Fibroblast of skin of right quadriceps (primary cell): ENCODE measurements around the gene RREB1.

Experiments
- DNase-seq: peaks from one replicate; pipeline ENCODE4 v3.0.0-alpha.2; 2013

The RREB1 gene

DNA sequence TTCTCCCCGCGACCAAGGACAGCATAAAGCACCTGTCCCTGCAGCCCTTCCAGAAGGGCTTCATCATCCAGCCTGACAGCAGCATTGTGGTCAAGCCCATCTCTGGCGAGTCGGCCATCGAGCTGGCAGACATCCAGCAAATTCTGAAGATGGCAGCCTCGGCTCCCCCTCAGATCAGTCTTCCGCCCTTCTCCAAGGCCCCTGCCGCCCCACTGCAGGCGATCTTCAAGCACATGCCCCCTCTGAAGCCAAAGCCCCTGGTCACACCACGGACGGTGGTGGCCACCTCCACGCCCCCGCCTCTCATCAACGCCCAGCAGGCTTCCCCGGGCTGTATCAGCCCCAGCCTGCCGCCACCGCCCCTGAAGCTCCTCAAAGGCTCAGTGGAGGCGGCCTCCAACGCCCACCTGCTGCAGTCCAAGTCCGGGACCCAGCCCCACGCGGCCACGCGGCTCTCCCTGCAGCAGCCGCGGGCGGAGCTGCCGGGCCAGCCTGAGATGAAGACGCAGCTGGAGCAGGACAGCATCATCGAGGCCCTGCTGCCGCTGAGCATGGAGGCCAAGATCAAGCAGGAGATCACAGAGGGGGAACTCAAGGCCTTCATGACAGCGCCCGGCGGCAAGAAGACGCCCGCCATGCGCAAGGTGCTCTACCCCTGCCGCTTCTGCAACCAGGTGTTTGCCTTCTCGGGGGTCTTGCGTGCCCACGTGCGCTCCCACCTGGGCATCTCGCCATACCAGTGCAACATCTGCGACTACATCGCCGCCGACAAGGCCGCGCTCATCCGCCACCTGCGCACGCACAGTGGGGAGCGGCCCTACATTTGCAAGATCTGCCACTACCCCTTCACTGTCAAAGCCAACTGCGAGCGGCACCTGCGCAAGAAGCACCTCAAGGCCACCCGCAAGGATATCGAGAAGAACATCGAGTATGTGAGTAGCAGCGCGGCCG is 121.9 kb downstream of the RREB1 start:
- no peak for DNase-seq

GRCh38 chr6:7230327-7230691 is 122.5 kb downstream of the RREB1 start:
- no peak for DNase-seq

- DNase-seq = no peak
Measured at GRCh38 chr6:7230956-7231713, 123.4 kb downstream of the RREB1 start.

DNA sequence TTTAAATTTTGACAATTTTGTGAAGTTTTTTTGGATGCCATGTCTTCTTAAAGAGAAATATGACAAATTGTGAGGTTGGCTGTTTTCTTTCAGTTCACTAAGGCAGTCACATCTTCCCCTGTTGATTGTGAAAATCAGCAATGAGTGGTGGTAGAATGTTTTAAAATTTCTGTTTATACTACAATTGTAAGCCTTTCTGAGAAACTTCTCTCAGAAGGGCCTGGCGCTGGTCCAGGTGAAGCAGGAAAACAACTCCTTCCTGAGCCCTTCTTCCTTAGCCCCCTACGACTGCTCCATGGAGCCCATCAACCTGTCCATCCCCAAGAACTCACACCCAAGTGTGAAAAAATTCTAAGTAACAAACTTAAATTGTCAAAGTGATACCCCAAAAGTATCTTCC is 124.6 kb downstream of the RREB1 start:
- no peak for DNase-seq

- DNase-seq = no peak
Measured at GRCh38 chr6:7234547-7234946, 126.8 kb downstream of the RREB1 start.

GRCh38 chr6:7235712-7236305 is 128.0 kb downstream of the RREB1 start:
- no peak for DNase-seq

GRCh38 chr6:7236306-7237209 is 128.8 kb downstream of the RREB1 start:
- DNase-seq = no peak

GRCh38 chr6:7237653-7238188 is 130.0 kb downstream of the RREB1 start:
- no peak for DNase-seq

DNA sequence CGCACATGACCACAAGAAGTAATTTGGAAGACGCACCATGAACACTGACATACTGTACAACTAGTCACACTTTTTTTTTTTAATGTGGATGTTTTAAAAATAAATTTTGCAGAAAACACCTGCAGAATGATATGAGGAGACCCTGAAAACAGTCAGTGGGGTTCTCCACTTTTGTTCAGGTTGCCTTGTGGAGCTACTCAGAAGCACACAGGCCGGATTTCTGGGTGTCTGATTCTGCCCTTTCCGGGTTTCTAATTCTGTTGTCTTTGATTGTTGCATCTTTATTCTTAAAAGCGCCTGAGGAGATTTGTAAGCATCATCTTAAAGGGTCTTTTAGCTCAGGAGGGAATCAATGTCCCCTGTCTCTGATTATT is 130.8 kb downstream of the RREB1 start:
- DNase-seq = no peak

- peak; percentile 61 for DNase-seq
Measured at GRCh38 chr6:7238900-7239589, 131.3 kb downstream of the RREB1 start.

- no peak for DNase-seq
Measured at GRCh38 chr6:7239590-7239948, 131.8 kb downstream of the RREB1 start.

- DNase-seq = no peak
Measured at GRCh38 chr6:7240351-7240750, 132.6 kb downstream of the RREB1 start.

- no peak for DNase-seq
Measured at GRCh38 chr6:7241160-7241559, 133.4 kb downstream of the RREB1 start.

- DNase-seq = peak; percentile 34
Measured at GRCh38 chr6:7241709-7242645, 134.2 kb downstream of the RREB1 start.

DNA sequence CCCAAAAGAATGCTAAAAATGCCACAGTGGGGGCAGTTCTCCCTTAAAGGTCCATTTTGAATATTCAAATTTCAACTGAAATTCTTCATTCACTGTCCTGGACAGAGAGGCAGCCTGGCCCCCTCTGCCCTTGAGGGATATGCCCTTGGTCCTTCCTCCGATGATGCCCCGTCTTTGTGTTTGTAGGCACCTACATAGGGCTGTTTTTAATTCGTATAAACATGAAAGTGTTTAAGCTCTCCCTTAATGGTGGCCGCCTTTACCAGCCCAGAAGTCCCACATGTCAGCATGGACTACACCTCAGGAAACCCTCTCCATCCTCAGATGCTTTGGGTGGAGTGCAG is 135.0 kb downstream of the RREB1 start:
- no peak for DNase-seq

DNA sequence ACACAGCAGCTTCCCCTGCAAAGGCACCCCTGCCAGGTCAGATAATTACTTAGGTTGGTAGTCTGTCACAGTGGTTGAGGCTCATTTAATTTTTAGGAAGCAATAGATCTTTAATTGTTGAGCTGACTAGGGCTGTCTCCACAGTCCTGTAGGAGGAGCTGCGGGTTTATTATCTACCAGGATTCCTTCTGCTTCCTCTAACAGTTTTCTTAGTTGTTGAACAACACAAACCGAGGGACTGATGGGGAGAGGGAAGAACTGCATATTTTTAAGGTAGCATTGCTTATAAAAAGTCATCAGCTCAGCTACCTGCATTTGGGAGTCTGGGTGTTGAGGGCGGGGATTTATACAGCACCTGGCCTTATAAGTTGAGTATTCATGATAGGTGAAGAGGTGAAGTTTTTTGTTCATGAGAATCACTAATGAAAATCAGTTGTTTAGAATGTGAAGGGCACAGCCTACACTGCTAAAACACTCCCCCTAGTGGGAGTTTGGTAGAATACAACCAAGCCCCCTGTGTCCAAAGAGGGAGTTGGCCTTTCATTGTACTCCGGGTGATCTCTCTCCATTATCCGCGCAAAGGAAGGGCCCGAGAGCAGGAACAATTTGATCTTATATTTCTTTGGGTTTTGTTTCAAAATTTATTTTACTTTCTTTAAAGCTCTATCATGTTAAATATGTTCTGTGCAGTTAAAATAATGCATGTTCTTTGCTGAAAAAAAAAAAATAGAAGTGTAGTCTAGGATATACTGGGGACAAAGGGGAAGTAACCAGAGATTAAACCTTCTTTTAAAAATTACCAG is 135.6 kb downstream of the RREB1 start:
- DNase-seq = peak; percentile 62

DNA sequence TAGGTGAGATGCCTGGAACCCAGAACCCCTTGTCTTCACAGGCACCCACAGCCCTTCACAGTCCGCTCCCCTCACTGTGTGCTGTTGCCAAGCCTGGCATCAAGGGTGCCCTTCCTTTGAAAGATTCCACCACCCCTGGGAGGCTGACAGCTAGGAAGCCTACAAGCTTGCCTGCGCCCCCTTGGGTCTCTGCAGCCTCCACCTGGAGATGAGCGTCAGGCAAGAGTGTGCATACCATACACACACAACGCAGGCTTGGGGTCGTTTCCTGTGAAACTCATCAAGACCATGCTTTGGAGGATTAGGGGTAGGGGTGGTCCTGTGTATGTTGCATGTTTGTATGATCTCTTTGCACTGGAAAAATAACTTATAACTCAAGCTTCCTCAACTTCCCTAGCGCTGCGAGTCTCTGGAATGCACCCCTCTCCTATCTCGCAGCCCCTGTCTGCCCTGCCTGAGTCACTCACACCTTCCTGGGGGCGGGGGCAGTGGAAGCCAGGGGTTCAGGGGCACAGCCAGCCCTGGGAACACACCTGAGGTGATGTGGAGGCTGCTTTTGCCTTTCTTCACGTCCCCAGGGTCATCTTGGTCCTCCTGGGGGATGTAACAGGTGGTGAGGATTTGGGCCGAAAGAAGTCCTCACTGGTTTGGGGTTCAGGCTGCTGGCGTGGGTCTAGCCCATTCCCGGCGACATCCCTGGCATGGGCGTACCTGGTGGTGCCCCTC is 138.1 kb downstream of the RREB1 start:
- DNase-seq = no peak

DNA sequence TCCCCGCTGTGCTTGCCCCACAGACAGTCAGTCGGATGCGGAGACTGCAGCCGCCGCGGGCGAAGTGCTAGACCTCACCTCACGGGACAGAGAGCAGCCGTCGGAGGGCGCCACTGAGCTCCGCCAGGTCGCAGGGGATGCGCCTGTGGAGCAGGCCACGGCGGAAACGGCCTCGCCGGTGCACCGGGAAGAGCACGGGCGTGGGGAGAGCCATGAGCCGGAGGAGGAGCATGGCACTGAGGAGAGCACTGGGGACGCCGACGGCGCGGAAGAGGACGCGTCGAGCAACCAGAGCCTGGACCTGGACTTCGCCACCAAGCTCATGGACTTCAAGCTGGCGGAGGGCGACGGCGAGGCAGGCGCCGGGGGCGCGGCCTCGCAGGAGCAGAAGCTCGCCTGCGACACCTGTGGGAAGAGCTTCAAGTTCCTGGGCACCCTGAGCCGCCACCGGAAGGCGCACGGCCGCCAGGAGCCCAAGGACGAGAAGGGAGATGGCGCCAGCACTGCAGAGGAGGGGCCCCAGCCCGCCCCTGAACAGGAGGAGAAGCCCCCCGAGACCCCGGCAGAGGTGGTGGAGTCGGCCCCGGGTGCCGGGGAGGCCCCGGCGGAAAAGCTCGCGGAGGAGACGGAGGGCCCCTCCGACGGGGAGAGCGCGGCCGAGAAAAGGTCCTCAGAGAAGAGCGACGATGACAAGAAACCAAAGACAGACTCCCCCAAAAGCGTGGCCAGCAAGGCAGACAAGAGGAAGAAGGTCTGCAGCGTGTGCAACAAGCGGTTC is 138.8 kb downstream of the RREB1 start:
- no peak for DNase-seq

- DNase-seq = no peak
Measured at GRCh38 chr6:7247179-7247456, 139.4 kb downstream of the RREB1 start.
